H1 (cell line): ENCODE measurements around the gene LPO. TPM values are rescaled to one million over a fixed set of nuclear protein-coding genes. Genes with fewer than 3 reads are reported as not detected.

Source experiments
- ATF2 ChIP-seq: IDR thresholded peaks from 2 replicates; pipeline ENCODE4 v1.6.1; 2012; ENCODE audit warnings: low read length, inconsistent platforms
- polyA plus RNA-seq, 7 experiments: library from polyadenylated mRNA; depleted of rRNA in 3 of 7; stranded (reverse) in 5 of 7; unstranded in 2 of 7; fragments of >200 nt in 5 of 7; fragments of 200-250 nt in 2 of 7; gene quantifications; 1 replicate in 5 of 7; 2 replicates in 1 of 7; 4 replicates in 1 of 7; pipeline versions ENCODE4 v1.2.1 to v1.2.3, GENCODE V29; 2011 to 2013; ENCODE audit warnings: missing spikeins in 2 of 7, mixed read lengths in 2 of 7
- total RNA-seq: library from RNA; stranded (reverse); fragmentation: NEBNext Ultra II Directional; extraction: Animal tissue kit (Norgen Biotek cat#: 25700); gene quantifications from 2 replicates; pipeline ENCODE4 v1.2.1, GENCODE V29; 2021

Gene LPO
- total and polyA plus RNA-seq, 2 of the 8 experiments (the other 6 are each of a cell fraction or from before 2014, with no cell fraction given): 0.38 to 0.52 TPM

- no peak for TF ChIP-seq ATF2
Measured at GRCh38 chr17:58238147-58238634, at the start of gene LPO (continued).
